Astrocyte (in vitro differentiated cells and primary cell): ENCODE data around the gene NSD1.

Source experiments
- CTCF ChIP-seq: IDR thresholded peaks from 2 replicates; pipeline ENCODE4 v1.5.1; 2011; ENCODE audit warnings: low read depth, mild to moderate bottlenecking, inconsistent platforms, low read length, moderate library complexity; ENCODE audit not compliant: insufficient read depth
- EZH2 ChIP-seq: IDR thresholded peaks from 2 replicates; pipeline ENCODE4 v1.6.1; 2012; ENCODE audit warnings: mild to moderate bottlenecking, low read length, inconsistent platforms; ENCODE audit not compliant: insufficient read depth

DNA sequence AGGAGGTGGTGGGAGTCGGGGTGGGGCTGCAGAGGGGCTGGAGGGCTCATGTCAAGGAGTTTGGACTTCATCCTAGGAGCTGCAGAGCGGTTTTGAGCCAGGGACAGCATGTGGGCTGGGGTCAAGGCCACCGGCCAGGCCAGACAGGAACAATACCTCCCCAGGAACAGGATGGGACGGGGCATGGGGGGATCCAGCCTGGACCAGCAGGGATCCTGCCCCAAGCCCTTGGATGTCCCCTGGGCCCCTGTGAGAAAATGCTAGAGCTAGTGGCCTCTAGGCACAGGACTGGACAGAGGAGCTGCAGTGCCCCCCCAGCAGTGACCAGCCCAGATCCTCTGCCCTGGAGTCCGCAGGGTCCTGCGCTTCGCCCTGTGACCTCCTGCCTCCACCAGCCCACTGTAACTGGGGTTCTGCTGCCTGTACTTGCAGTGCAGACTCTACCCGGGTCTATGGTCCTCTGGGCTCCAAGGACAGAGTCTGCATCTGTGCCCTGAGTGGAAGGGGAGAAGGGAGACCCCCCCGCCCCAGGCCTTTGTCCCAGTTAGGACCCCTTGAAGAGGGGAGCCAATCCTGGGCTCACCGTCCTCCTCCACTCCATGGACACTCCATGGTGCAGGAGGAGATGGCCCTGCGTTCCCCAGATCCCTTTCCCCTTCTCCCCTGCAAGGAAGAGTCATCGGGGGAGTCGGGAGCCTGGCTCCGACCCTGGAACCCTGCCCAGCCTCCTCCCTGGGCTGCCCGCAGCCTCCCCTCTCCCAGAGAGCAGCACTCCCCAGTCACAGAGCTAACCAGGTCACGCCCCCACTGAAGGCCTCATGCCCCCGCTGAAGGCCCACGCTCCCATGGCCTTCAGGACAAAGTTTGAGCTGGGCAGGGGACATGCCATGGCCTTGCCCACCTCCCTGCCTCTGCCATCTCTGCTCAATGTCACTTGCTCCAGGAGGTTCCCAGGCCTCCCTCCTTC lies 181.1 kb downstream of the NSD1 start:
- TF ChIP-seq CTCF (no peak), EZH2 (no peak)
